Keratinocyte (primary cell): ENCODE measurements around the gene TNFAIP2. TPM values are rescaled to one million over a fixed set of nuclear protein-coding genes. Genes with fewer than 3 reads are reported as not detected.

Experiments
- DNase-seq: peaks from one replicate; pipeline ENCODE4 v3.0.0-alpha.2; 2011; ENCODE audit warnings: low read depth, missing footprints, low spot score
- FAIRE-seq: peaks from 2 replicates; lab custom pipeline; 2011; peaks lifted over from hg19 to GRCh38; lab: Jason Lieb, UNC
- H2AFZ ChIP-seq: 2 replicates; pipeline ENCODE4 v1.6.0; 2012; ENCODE audit warnings: low read length, control low read depth, inconsistent platforms; ENCODE audit not compliant: control insufficient read depth
- H3K27ac ChIP-seq: 2 replicates; pipeline ENCODE4 v1.5.1; 2011; ENCODE audit warnings: low read length; ENCODE audit not compliant: control insufficient read depth, insufficient read depth
- H3K27me3 ChIP-seq: 3 replicates; pipeline ENCODE4 v1.6.0; 2011; ENCODE audit warnings: low read length; ENCODE audit not compliant: control insufficient read depth, insufficient read depth; ENCODE audit errors: extremely low read depth
- H3K36me3 ChIP-seq, 2 experiments: 2 replicates in 1 of 2; 3 replicates in 1 of 2; pipeline ENCODE4 v1.5.1; 2011; ENCODE audit warnings: low read length in 2 of 2, mild to moderate bottlenecking in 1 of 2; ENCODE audit not compliant: control insufficient read depth in 2 of 2, insufficient read depth in 2 of 2; ENCODE audit errors: extremely low read depth in 1 of 2
- H3K4me1 ChIP-seq: 3 replicates; pipeline ENCODE4 v1.5.1; 2011; ENCODE audit warnings: low read length; ENCODE audit not compliant: control insufficient read depth, insufficient read depth; ENCODE audit errors: extremely low read depth
- H3K4me2 ChIP-seq: 3 replicates; pipeline ENCODE4 v1.6.0; 2011; ENCODE audit warnings: low read depth, low read length; ENCODE audit not compliant: control insufficient read depth, insufficient read depth; ENCODE audit errors: extremely low read depth
- H3K4me3 ChIP-seq, 3 experiments: fragments of 200-600 bp in 1 of 3; sonication (generic) in 1 of 3; 2 replicates in 2 of 3; 3 replicates in 1 of 3; pipeline ENCODE4 v1.5.1; 2011 to 2016; ENCODE audit warnings: low read length in 3 of 3, mild to moderate bottlenecking in 3 of 3, control low read depth in 2 of 3, inconsistent platforms in 1 of 3, low read depth in 1 of 3, mixed read lengths in 1 of 3, mixed run types in 1 of 3, moderate library complexity in 1 of 3; ENCODE audit not compliant: control insufficient read depth in 2 of 3, insufficient read depth in 2 of 3; ENCODE audit errors: extremely low read depth in 1 of 3
- H3K79me2 ChIP-seq: 2 replicates; pipeline ENCODE4 v1.6.0; 2012; ENCODE audit warnings: low read length; ENCODE audit not compliant: control insufficient read depth, insufficient read depth
- H3K9ac ChIP-seq: 3 replicates; pipeline ENCODE4 v1.6.0; 2011; ENCODE audit warnings: low read length; ENCODE audit not compliant: control insufficient read depth, insufficient read depth; ENCODE audit errors: extremely low read depth
- H3K9me1 ChIP-seq: 3 replicates; pipeline ENCODE4 v1.6.0; 2011; ENCODE audit warnings: low read length; ENCODE audit not compliant: control insufficient read depth, insufficient read depth; ENCODE audit errors: extremely low read depth
- H3K9me3 ChIP-seq: 2 replicates; pipeline ENCODE4 v1.5.1; 2012; ENCODE audit warnings: low read depth, low read length; ENCODE audit not compliant: control insufficient read depth
- H4K20me1 ChIP-seq: 3 replicates; pipeline ENCODE4 v1.6.0; 2011; ENCODE audit warnings: low read length; ENCODE audit not compliant: control insufficient read depth, insufficient read depth; ENCODE audit errors: extremely low read depth
- EZH2 ChIP-seq: IDR thresholded peaks from one replicate; pipeline ENCODE4 v1.6.1; 2012; ENCODE audit warnings: inconsistent platforms, mild to moderate bottlenecking, low read length, moderate library complexity
- dilution Hi-C: fragments of 300-500 bp; cut with MboI; formaldehyde crosslinking; loops from one replicate; pipeline ENCODE4 v1.7.0; 2020; ENCODE audit warnings: low sequenced_read_pairs; ENCODE audit not compliant: extremely low pct_ligation_motif_present
- polyA plus RNA-seq, 5 experiments: library from polyadenylated mRNA; depleted of rRNA in 3 of 5; stranded (reverse) in 3 of 5; stranded (forward) in 1 of 5; unstranded in 1 of 5; fragments of >200 nt; gene quantifications; 1 replicate in 1 of 5; 2 replicates in 3 of 5; 3 replicates in 1 of 5; pipeline versions ENCODE4 v1.2.1 to v1.2.3, GENCODE V29; 2011 to 2012; ENCODE audit warnings: missing spikeins in 2 of 5, low read depth in 1 of 5, low replicate concordance in 1 of 5
- TF ChIP-seq, protein P1 (sequence below), 3 experiments: IDR thresholded peaks in 1 of 3; conservative IDR thresholded peaks in 1 of 3; optimal IDR thresholded peaks in 1 of 3; 2 replicates in 2 of 3; 3 replicates in 1 of 3; pipeline versions ENCODE3 to v1.5.1; 2011; ENCODE audit warnings: low read length in 3 of 3, mild to moderate bottlenecking in 3 of 3, moderate library complexity in 2 of 3, control low read depth in 1 of 3, inconsistent platforms in 1 of 3; ENCODE audit not compliant: insufficient read depth in 2 of 3; ENCODE audit errors: extremely low read depth in 1 of 3

The TNFAIP2 gene
- polyA plus RNA-seq, 1 donor (not counting 4 experiments of a cell fraction or from before 2014, with no cell fraction given): 0.71 TPM

DNA sequence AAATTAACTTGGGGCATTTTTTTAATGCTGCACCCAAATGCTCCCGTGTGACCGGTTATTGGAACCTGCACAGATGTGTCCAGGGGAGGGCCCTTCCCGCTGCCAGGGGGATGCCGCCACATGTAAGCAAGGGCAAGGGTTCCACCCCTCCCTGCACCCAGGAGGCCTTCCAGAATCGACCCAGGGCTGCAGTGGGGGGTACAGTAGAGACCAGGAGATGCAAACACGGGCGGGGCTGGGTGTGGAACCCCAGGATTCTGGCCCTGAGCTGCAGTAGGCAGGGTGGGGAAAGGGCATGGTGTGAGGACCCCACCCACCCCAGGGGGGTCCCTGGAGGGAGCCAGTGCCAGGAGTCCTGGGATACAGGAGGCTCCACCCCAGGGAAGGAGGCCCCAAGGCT is 54.1 kb downstream of the TNFAIP2 start:
- FAIRE-seq (no peak), DNase-seq (no peak)
- TF ChIP-seq, protein P1, sequence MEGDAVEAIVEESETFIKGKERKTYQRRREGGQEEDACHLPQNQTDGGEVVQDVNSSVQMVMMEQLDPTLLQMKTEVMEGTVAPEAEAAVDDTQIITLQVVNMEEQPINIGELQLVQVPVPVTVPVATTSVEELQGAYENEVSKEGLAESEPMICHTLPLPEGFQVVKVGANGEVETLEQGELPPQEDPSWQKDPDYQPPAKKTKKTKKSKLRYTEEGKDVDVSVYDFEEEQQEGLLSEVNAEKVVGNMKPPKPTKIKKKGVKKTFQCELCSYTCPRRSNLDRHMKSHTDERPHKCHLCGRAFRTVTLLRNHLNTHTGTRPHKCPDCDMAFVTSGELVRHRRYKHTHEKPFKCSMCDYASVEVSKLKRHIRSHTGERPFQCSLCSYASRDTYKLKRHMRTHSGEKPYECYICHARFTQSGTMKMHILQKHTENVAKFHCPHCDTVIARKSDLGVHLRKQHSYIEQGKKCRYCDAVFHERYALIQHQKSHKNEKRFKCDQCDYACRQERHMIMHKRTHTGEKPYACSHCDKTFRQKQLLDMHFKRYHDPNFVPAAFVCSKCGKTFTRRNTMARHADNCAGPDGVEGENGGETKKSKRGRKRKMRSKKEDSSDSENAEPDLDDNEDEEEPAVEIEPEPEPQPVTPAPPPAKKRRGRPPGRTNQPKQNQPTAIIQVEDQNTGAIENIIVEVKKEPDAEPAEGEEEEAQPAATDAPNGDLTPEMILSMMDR (optimal IDR thresholded peaks at IDR 0.05 in 1 of 3, IDR thresholded peaks at IDR 0.05 in 1 of 3, conservative IDR thresholded peaks at IDR 0.05 in 1 of 3; ENCODE audit: extremely low read depth in 1 of 3, insufficient read depth in 2 of 3, low read length in 3 of 3): no peak
- no peak for TF ChIP-seq EZH2
- Histone ChIP-seq H3K9ac (no peak overlapping the region), H3K9me3 (no peaks in the 10 kb centered on the region), H3K36me3 (no peaks in the 10 kb centered on the region), H3K27ac (no peak overlapping the region), H3K79me2 (no peaks in the 10 kb centered on the region), H3K4me2 (no peak overlapping the region), H3K9me1 (no peaks in the 10 kb centered on the region), H3K4me1 (no peaks in the 10 kb centered on the region), H3K27me3 (no peaks in the 10 kb centered on the region), H4K20me1 (no peaks in the 10 kb centered on the region), H3K4me3 (no peak overlapping the region), H2AFZ (no peak overlapping the region)
- dilution Hi-C loops: no loop called here

DNA sequence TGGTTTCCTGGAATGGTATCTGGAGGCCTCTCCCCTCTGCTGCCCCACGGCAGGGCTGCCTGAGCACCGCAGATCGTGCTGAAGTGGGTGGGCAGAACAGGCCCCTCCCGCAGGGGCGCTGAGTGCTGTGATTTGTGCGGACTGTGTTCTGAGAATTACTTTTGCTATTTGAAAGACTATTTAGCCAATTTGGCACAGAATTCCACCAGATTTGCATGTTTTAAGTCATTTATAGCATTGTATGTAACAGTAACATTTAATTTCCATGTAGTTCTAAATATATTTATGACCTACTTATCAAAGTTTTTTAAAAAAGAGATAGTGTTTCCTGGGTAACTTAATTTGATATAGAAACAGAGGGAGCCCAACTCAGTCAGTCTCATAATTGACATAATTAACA is 55.3 kb downstream of the TNFAIP2 start:
- Histone ChIP-seq H3K4me1 (no peaks in the 10 kb centered on the region), H3K27ac (no peak overlapping the region), H3K36me3 (no peaks in the 10 kb centered on the region), H3K4me3 (no peak overlapping the region), H2AFZ (no peak overlapping the region), H3K9ac (no peak overlapping the region), H3K9me1 (no peaks in the 10 kb centered on the region), H4K20me1 (no peaks in the 10 kb centered on the region), H3K27me3 (no peaks in the 10 kb centered on the region), H3K9me3 (no peaks in the 10 kb centered on the region), H3K79me2 (no peaks in the 10 kb centered on the region), H3K4me2 (no peak overlapping the region)
- FAIRE-seq (no peak), DNase-seq (no peak)
- dilution Hi-C loops: no loop called here
- TF ChIP-seq, protein P1 (optimal IDR thresholded peaks at IDR 0.05 in 1 of 3, IDR thresholded peaks at IDR 0.05 in 1 of 3, conservative IDR thresholded peaks at IDR 0.05 in 1 of 3; ENCODE audit: extremely low read depth in 1 of 3, insufficient read depth in 2 of 3, low read length in 3 of 3): no peak
- no peak for TF ChIP-seq EZH2
